ENCODE data around the gene TMEM80. TPM values are rescaled to one million over a fixed set of nuclear protein-coding genes. Genes with fewer than 3 reads are reported as not detected.
"Not testable (repeated sequence)": the region's sequence is repeated elsewhere in the genome, so short reads cannot be mapped to it uniquely, and the experiment has no call there.

The TMEM80 gene
- total RNA-seq (2021) (13.6 and 17.6 TPM in 2 replicates), Bru-seq, nascent RNA (percentile 67 among the genes with signal in this experiment), BruChase-seq, experiment 1, labeled RNA remaining after a 2-hour chase (percentile 60 among the genes with signal in this experiment), BruChase-seq, experiment 2, labeled RNA remaining after a 6-hour chase (percentile 68 among the genes with signal in this experiment)
- long read RNA-seq, partial matches to known transcripts: 4 of 21 reads
- long read RNA-seq, other reads (novel, unspliced or antisense): 17 of 21 reads

DNA sequence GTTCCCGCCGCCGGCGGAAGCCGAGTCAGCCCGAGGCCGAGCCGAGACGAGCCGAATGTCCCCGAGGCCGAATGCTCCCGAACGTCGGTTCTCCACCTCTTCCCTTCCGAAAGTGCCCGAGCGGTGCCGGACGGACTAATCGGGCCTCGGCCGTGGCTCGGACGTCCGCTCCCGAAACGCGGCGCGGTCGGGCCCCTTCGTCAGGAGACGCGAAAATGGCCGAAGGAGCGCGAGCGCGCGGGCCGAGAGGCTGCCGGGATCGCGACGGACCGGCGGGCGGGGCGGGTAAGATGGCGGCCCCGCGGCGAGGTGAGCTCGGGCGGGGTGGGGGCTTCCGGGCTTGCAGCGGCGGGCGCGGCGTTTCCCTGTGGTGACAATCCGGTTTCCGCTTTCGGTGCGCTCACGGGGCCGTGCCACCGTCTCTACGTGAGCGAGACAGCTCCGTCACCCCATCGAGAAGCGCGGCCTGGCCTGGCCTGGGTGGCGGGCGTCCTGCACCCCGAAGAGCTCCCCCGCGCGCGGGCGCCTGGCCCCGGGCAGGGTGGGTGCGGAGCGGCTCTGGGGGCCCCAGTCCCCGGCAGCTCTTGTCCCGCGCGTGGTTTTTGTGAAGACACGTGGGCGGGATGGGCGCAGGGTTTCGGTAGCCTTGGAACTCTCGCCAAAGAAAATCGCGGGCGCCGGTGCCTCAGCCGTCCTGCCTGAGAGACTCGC is at the start of gene TMEM80:
Gene TMEM80 (plus strand): TSS at position 279 of the 711 bp plus-strand sequence. CDS start 12 bp downstream, at position 291.
- Histone ChIP-seq H3K4me3 (ENCODE audit: low read depth, low read length, poor library complexity, severe bottlenecking) (peak within 1 kb of the TSS; percentile 95), H3K9me3 (ENCODE audit: low read depth, low read length, poor library complexity, severe bottlenecking) (no peaks in the 10 kb centered on the region), H3K36me3 (ENCODE audit: insufficient read depth, low read length, poor library complexity, severe bottlenecking) (no peaks in the 10 kb centered on the region), H3K4me1 (ENCODE audit: insufficient read depth, low read length, poor library complexity, severe bottlenecking) (peaks cover 16% of the 10 kb centered on the region), H3K27ac (ENCODE audit: low read depth, low read length, poor library complexity, severe bottlenecking) (peak within 1 kb of the TSS; percentile 97), H3K27me3 (replicated peaks; ENCODE audit: insufficient read depth, low read depth, low read length, poor library complexity) (no peaks in the 10 kb centered on the region)
- TF ChIP-seq CTCF (conservative IDR thresholded peaks at IDR 0.05; ENCODE audit: low read depth, low read length): no peak
- TF ChIP-seq EZH2 (IDR thresholded peaks at IDR 0.05; ENCODE audit: borderline replicate concordance, low read depth, low read length, poor library complexity, severe bottlenecking): no peak
- DNase-seq (ENCODE audit: low spot score): peak; percentile 99
- intact Hi-C loops (cut with micrococcal nuclease; ENCODE audit: unreplicated experiment): no loop called here
- BruUV-seq (replicated peaks): TSS peak; percentile 61
- ChIA-PET CTCF (interaction anchor here (0.5 to 1.4 kb wide), 4 partner anchors 12 to 171 kb away, joined by 3 to 8 read pairs (median 6); no protein-coding TSS in a partner anchor), POLR2A (ENCODE audit: low non-redundant PET) (interaction anchor here (0.7 kb wide), 1 partner anchor 247 kb away, joined by 5 read pairs; no protein-coding TSS in a partner anchor)

DNA sequence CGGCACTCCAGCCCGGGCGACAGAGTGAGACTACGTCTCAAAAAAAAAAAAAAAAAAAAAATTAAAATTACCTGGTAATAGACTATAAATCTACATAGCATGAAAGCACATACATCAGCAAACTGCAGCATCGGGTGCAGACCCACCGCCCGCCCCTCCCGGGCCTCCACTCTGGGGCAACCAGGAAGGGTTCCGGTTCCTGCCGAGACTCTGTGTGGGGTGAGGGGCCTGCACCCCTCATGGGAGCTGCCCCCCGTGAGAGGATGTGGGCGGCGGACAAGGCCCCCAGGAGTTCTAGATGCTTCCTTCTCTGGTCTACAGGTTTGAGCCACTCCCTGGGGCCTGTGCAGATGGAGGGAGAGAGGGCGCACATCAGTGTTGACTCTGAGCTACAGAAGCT is 49.4 kb upstream of the TMEM80 start:
- DNase-seq (ENCODE audit: low spot score): no peak
- Histone ChIP-seq H3K27me3 (replicated peaks; ENCODE audit: insufficient read depth, low read depth, low read length, poor library complexity) (no peaks in the 10 kb centered on the region), H3K4me3 (ENCODE audit: low read depth, low read length, poor library complexity, severe bottlenecking) (no peak overlapping the region), H3K27ac (ENCODE audit: low read depth, low read length, poor library complexity, severe bottlenecking) (no peak overlapping the region), H3K9me3 (ENCODE audit: low read depth, low read length, poor library complexity, severe bottlenecking) (no peaks in the 10 kb centered on the region), H3K4me1 (ENCODE audit: insufficient read depth, low read length, poor library complexity, severe bottlenecking) (peaks cover 14% of the 10 kb centered on the region), H3K36me3 (ENCODE audit: insufficient read depth, low read length, poor library complexity, severe bottlenecking) (peaks cover 3% of the 10 kb centered on the region)
- CTCF ChIA-PET: no interaction called here
- BruUV-seq (replicated peaks): no TSS peak
- POLR2A ChIA-PET (ENCODE audit: low non-redundant PET): no interaction called here
- intact Hi-C loops (cut with micrococcal nuclease; ENCODE audit: unreplicated experiment): no loop called here
- TF ChIP-seq CTCF (conservative IDR thresholded peaks at IDR 0.05; ENCODE audit: low read depth, low read length) (no peak), EZH2 (IDR thresholded peaks at IDR 0.05; ENCODE audit: borderline replicate concordance, low read depth, low read length, poor library complexity, severe bottlenecking) (no peak)

- CTCF ChIA-PET; H3K27me3 ChIP-seq (replicated peaks; ENCODE audit: insufficient read depth, low read depth, low read length, poor library complexity); H3K36me3 ChIP-seq (ENCODE audit: insufficient read depth, low read length, poor library complexity, severe bottlenecking); BruUV-seq (replicated peaks); DNase-seq (ENCODE audit: low spot score); intact Hi-C loops (cut with micrococcal nuclease; ENCODE audit: unreplicated experiment); H3K4me3 ChIP-seq (ENCODE audit: low read depth, low read length, poor library complexity, severe bottlenecking); H3K4me1 ChIP-seq (ENCODE audit: insufficient read depth, low read length, poor library complexity, severe bottlenecking); POLR2A ChIA-PET (ENCODE audit: low non-redundant PET); H3K27ac ChIP-seq (ENCODE audit: low read depth, low read length, poor library complexity, severe bottlenecking); H3K9me3 ChIP-seq (ENCODE audit: low read depth, low read length, poor library complexity, severe bottlenecking): not testable (repeated sequence)
Measured at GRCh38 chr11:647672-648158, 47.9 kb upstream of the TMEM80 start.
